H9 (cell line): ENCODE results near the gene MSS51. TPM values are rescaled to one million over a fixed set of nuclear protein-coding genes. Genes with fewer than 3 reads are reported as not detected.

Source experiments
- DNase-seq: peaks from one replicate; pipeline ENCODE4 v3.0.0-alpha.2; 2017
- H2AFZ ChIP-seq: one replicate; pipeline ENCODE4 v1.6.1; 2013; ENCODE audit warnings: mild to moderate bottlenecking, low read length, control low read depth, moderate library complexity
- H2AK5ac ChIP-seq: 2 replicates; pipeline ENCODE4 v1.6.1; 2013; ENCODE audit warnings: low read length, control low read depth, mixed read lengths; ENCODE audit not compliant: insufficient read length
- H2BK120ac ChIP-seq: one replicate; pipeline ENCODE4 v1.6.1; 2013; ENCODE audit warnings: low read depth, mild to moderate bottlenecking, low read length, control low read depth, inconsistent platforms; ENCODE audit not compliant: poor library complexity, severe bottlenecking
- H2BK12ac ChIP-seq: 2 replicates; pipeline ENCODE4 v1.6.1; 2013; ENCODE audit warnings: low read length, control low read depth, mixed read lengths, low read depth; ENCODE audit not compliant: insufficient read length
- H2BK15ac ChIP-seq: 2 replicates; pipeline ENCODE4 v1.6.1; 2013; ENCODE audit warnings: low read depth, low read length, control low read depth
- H2BK20ac ChIP-seq: one replicate; pipeline ENCODE4 v1.6.1; 2013; ENCODE audit warnings: low read depth, mild to moderate bottlenecking, low read length, control low read depth, inconsistent platforms; ENCODE audit not compliant: poor library complexity, severe bottlenecking
- H2BK5ac ChIP-seq: 2 replicates; pipeline ENCODE4 v1.6.1; 2013; ENCODE audit warnings: low read length, control low read depth, mixed read lengths; ENCODE audit not compliant: insufficient read length
- H3K14ac ChIP-seq: 2 replicates; pipeline ENCODE4 v1.6.1; 2013; ENCODE audit warnings: low read length, control low read depth; ENCODE audit not compliant: insufficient read depth
- H3K18ac ChIP-seq: 2 replicates; pipeline ENCODE4 v1.6.1; 2013; ENCODE audit warnings: low read depth, mild to moderate bottlenecking, mixed read lengths, low read length, control low read depth; ENCODE audit not compliant: insufficient read length
- H3K23ac ChIP-seq: 2 replicates; pipeline ENCODE4 v1.6.1; 2013; ENCODE audit warnings: low read length, control low read depth, mixed read lengths, low read depth; ENCODE audit not compliant: insufficient read length
- H3K23me2 ChIP-seq: 2 replicates; pipeline ENCODE4 v1.6.1; 2013; ENCODE audit warnings: low read depth, mild to moderate bottlenecking, mixed read lengths, low read length, control low read depth; ENCODE audit not compliant: insufficient read length, poor library complexity, severe bottlenecking
- H3K27ac ChIP-seq: 2 replicates; pipeline ENCODE4 v1.5.1; 2013; ENCODE audit warnings: low read length, control low read depth, mixed read lengths, low read depth; ENCODE audit not compliant: insufficient read length
- H3K27me3 ChIP-seq: 2 replicates; pipeline ENCODE4 v1.6.1; 2013; ENCODE audit warnings: low read length, control low read depth, inconsistent platforms; ENCODE audit not compliant: insufficient read depth
- H3K4ac ChIP-seq: 2 replicates; pipeline ENCODE4 v1.6.1; 2013; ENCODE audit warnings: low read depth, mild to moderate bottlenecking, control low read depth, inconsistent platforms, low read length, moderate library complexity
- H3K4me1 ChIP-seq: 2 replicates; pipeline ENCODE4 v1.6.1; 2013; ENCODE audit warnings: low read length, control low read depth, inconsistent platforms; ENCODE audit not compliant: insufficient read depth
- H3K4me2 ChIP-seq: 2 replicates; pipeline ENCODE4 v1.6.1; 2013; ENCODE audit warnings: low read length, control low read depth, mixed read lengths; ENCODE audit not compliant: insufficient read length, insufficient read depth
- H3K56ac ChIP-seq: 2 replicates; pipeline ENCODE4 v1.6.1; 2013; ENCODE audit warnings: low read depth, mild to moderate bottlenecking, mixed read lengths, low read length, control low read depth; ENCODE audit not compliant: insufficient read length
- H3K79me1 ChIP-seq: 2 replicates; pipeline ENCODE4 v1.6.1; 2013; ENCODE audit warnings: low read depth, mild to moderate bottlenecking, moderate library complexity, low read length, control low read depth, inconsistent platforms; ENCODE audit not compliant: insufficient read depth, poor library complexity, severe bottlenecking
- H3K79me2 ChIP-seq: 2 replicates; pipeline ENCODE4 v1.6.1; 2013; ENCODE audit warnings: low read length, control low read depth, inconsistent platforms; ENCODE audit not compliant: insufficient read depth
- H3K9ac ChIP-seq: 2 replicates; pipeline ENCODE4 v1.6.1; 2013; ENCODE audit warnings: low read length, control low read depth, mixed read lengths; ENCODE audit not compliant: insufficient read length; ENCODE audit errors: extremely low read depth
- H3K9me3 ChIP-seq: one replicate; pipeline ENCODE4 v1.6.1; 2013; ENCODE audit warnings: low read depth, low read length, inconsistent platforms; ENCODE audit not compliant: control insufficient read depth
- H3T11ph ChIP-seq: one replicate; pipeline ENCODE4 v1.6.1; 2013; ENCODE audit warnings: mild to moderate bottlenecking, low read length, control low read depth, inconsistent platforms
- H4K20me1 ChIP-seq: one replicate; pipeline ENCODE4 v1.6.1; 2013; ENCODE audit not compliant: control insufficient read depth, insufficient read length, insufficient read depth
- H4K5ac ChIP-seq: 2 replicates; pipeline ENCODE4 v1.6.1; 2013; ENCODE audit warnings: low read depth, mild to moderate bottlenecking, mixed read lengths, low read length, control low read depth; ENCODE audit not compliant: insufficient read length
- H4K8ac ChIP-seq: replicated peaks from 2 replicates; pipeline ENCODE4 v1.6.1; 2013; ENCODE audit warnings: low read length, control low read depth, mixed read lengths, low read depth; ENCODE audit not compliant: insufficient read length
- H4K91ac ChIP-seq: 2 replicates; pipeline ENCODE4 v1.6.1; 2013; ENCODE audit warnings: low read depth, mild to moderate bottlenecking, moderate library complexity, mixed read lengths, low read length, control low read depth; ENCODE audit not compliant: insufficient read length
- H3K27ac Mint-ChIP-seq, 3 experiments: 2 replicates in 2 of 3; 3 replicates in 1 of 3; pipeline ENCODE4 v1.8.0; 2020 to 2021; ENCODE audit warnings: mixed read lengths in 3 of 3, mild to moderate bottlenecking in 1 of 3, moderate library complexity in 1 of 3
- H3K27me3 Mint-ChIP-seq: 2 replicates; pipeline ENCODE4 v1.8.0; 2021; ENCODE audit warnings: low read depth, mild to moderate bottlenecking, moderate library complexity, mixed read lengths
- H3K36me3 Mint-ChIP-seq, 3 experiments: 2 replicates in 2 of 3; 3 replicates in 1 of 3; pipeline ENCODE4 v1.8.0; 2020 to 2021; ENCODE audit warnings: low read depth in 3 of 3, mixed read lengths in 3 of 3; ENCODE audit not compliant: insufficient read depth in 1 of 3
- H3K4me1 Mint-ChIP-seq, 2 experiments: 2 replicates each; pipeline ENCODE4 v1.8.0; 2020; ENCODE audit warnings: mixed read lengths in 2 of 2
- H3K4me3 Mint-ChIP-seq, 2 experiments: 2 replicates in 1 of 2; 3 replicates in 1 of 2; pipeline ENCODE4 v1.8.0; 2020 to 2021; ENCODE audit warnings: mild to moderate bottlenecking in 2 of 2, mixed read lengths in 2 of 2, moderate library complexity in 1 of 2
- H3K9me3 Mint-ChIP-seq, 2 experiments: 2 replicates in 1 of 2; 3 replicates in 1 of 2; pipeline ENCODE4 v1.8.0; 2020; ENCODE audit warnings: mild to moderate bottlenecking in 2 of 2, mixed read lengths in 2 of 2, moderate library complexity in 1 of 2
- CTCF ChIP-seq: fragments of 200-600 bp; sonication (generic); conservative IDR thresholded peaks from 3 replicates; pipeline ENCODE4 v1.8.0; 2021; ENCODE audit warnings: antibody characterized with exemption, mild to moderate bottlenecking
- WGBS: extraction: QIAGEN DNeasy Blood & Tissue Kit; methylation state at CpG from one replicate; pipeline ENCODE4 v1.1.7; 2013; ENCODE audit warnings: missing lambda C conversion rate, low lambda C conversion rate, mixed read lengths; ENCODE audit not compliant: insufficient read length; ENCODE audit errors: extremely low coverage; 5-methylcytosine and 5-hydroxymethylcytosine counted together
- total RNA-seq: library from RNA; stranded (reverse); gene quantifications from 2 replicates; pipeline ENCODE4 v1.2.1, GENCODE V29; 2021

Gene MSS51
- total RNA-seq, 1 experiment from 2014 or later: 1.9 TPM

GRCh38 chr10:73449113-73449512 lies 15.8 kb upstream of the MSS51 start:
- no peaks in the 10 kb centered on the region for H3K9me3 ChIP-seq
- H4K20me1 ChIP-seq: no peaks in the 10 kb centered on the region
- no peaks in the 10 kb centered on the region for H3K27me3 ChIP-seq
- H2BK15ac ChIP-seq: no peak overlapping the region
- Mint-ChIP-seq H3K9me3 (no peaks in the 10 kb centered on the region), H3K27ac (no peak overlapping the region), H3K4me3 (no peak overlapping the region), H3K36me3 (peaks cover 0 to 24% (median 11%) of the 10 kb centered on the region in 3 experiments; a peak in 6 of 7 replicates), H3K27me3 (no peaks in the 10 kb centered on the region), H3K4me1 (no peaks in the 10 kb centered on the region)
- H3K79me1 ChIP-seq: no peaks in the 10 kb centered on the region
- no peak overlapping the region for H3K56ac ChIP-seq
- no peak overlapping the region for H3K23ac ChIP-seq
- no peak overlapping the region for H2BK5ac ChIP-seq
- no CpG with 5 or more reads among the region's 1 CpG for WGBS
- H3K23me2 ChIP-seq: no peaks in the 10 kb centered on the region
- H2BK120ac ChIP-seq: no peak overlapping the region
- DNase-seq: no peak
- H4K8ac ChIP-seq: no peak overlapping the region
- no peak overlapping the region for H4K91ac ChIP-seq
- no peaks in the 10 kb centered on the region for H3K4me1 ChIP-seq
- no peak overlapping the region for H3K4ac ChIP-seq
- no peak overlapping the region for H3T11ph ChIP-seq
- no peak overlapping the region for H2BK20ac ChIP-seq
- no peak overlapping the region for H2AK5ac ChIP-seq
- no peak for TF ChIP-seq CTCF
- no peak overlapping the region for H3K4me2 ChIP-seq
- H4K5ac ChIP-seq: no peak overlapping the region
- H3K9ac ChIP-seq: no peak overlapping the region
- no peak overlapping the region for H2BK12ac ChIP-seq
- H3K79me2 ChIP-seq: no peaks in the 10 kb centered on the region
- no peak overlapping the region for H3K14ac ChIP-seq
- no peak overlapping the region for H2AFZ ChIP-seq
- H3K27ac ChIP-seq: no peak overlapping the region
- H3K18ac ChIP-seq: no peak overlapping the region
